Bronchial epithelial cell (primary cell): ENCODE results near the gene PCBP4. TPM values are rescaled to one million over a fixed set of nuclear protein-coding genes. Genes with fewer than 3 reads are reported as not detected.

Source experiments
- DNase-seq: peaks from one replicate; pipeline ENCODE4 v3.0.0-alpha.2; 2010; ENCODE audit warnings: low read depth
- FAIRE-seq: peaks from 2 replicates; lab custom pipeline; 2011; peaks lifted over from hg19 to GRCh38; lab: Jason Lieb, UNC
- H3K27me3 ChIP-seq: 2 replicates; pipeline ENCODE4 v1.5.1; 2011; ENCODE audit warnings: low read length; ENCODE audit not compliant: control insufficient read depth, insufficient read depth
- H3K36me3 ChIP-seq: 2 replicates; pipeline ENCODE4 v1.5.1; 2011; ENCODE audit warnings: low read length; ENCODE audit not compliant: control insufficient read depth, insufficient read depth
- H3K4me3 ChIP-seq: 2 replicates; pipeline ENCODE4 v1.5.1; 2011; ENCODE audit warnings: mild to moderate bottlenecking, low read depth, low read length, control low read depth
- CTCF ChIP-seq: IDR thresholded peaks from 2 replicates; pipeline ENCODE4 v1.5.1; 2011; ENCODE audit warnings: mild to moderate bottlenecking, moderate library complexity, low read length, control low read depth, inconsistent platforms; ENCODE audit not compliant: insufficient read depth, severe bottlenecking
- total RNA-seq: library from RNA; depleted of rRNA; stranded (reverse); fragments of >200 nt; gene quantifications from 2 replicates; pipeline ENCODE4 v1.2.1, GENCODE V29; 2014

The PCBP4 gene
- total RNA-seq, 1 donor from 2014 or later = 15.3 TPM

DNA sequence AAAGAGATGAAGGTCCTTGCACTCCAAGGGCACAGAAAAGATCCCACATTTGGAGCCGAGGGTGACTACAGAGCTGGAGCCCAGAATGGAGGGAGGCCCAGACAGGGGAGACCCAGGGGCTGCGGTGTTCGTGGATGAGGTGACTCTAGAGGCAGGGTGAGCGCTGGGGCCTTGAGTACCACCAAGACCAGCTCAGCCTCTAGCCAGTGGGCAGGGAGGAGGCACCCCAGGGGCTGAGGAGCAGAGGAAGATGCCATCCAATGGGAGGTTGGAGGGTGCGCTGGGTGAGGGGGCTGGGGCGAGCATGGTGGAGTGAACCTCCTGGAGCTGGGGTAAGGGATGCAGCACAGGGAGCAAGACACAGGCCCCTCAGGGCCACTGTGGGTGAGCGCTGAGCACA, 38.8 kb downstream of the PCBP4 start:
- Histone ChIP-seq H3K36me3 (peaks cover 5% of the 10 kb centered on the region), H3K4me3 (no peak overlapping the region), H3K27me3 (no peaks in the 10 kb centered on the region)
- TF ChIP-seq CTCF = no peak
- FAIRE-seq = no peak
- no peak for DNase-seq

- H3K27me3 ChIP-seq = no peaks in the 10 kb centered on the region
- H3K36me3 ChIP-seq = no peaks in the 10 kb centered on the region
- no peak for DNase-seq
- no peak for FAIRE-seq
- no peak overlapping the region for H3K4me3 ChIP-seq
- no peak for TF ChIP-seq CTCF
These were observed 39.9 kb downstream of the PCBP4 start for GRCh38 chr3:51927061-51927977.

GRCh38 chr3:51921081-51921578, 46.1 kb downstream of the PCBP4 start:
- H3K4me3 ChIP-seq = no peak overlapping the region
- TF ChIP-seq CTCF = no peak
- no peak for FAIRE-seq
- H3K36me3 ChIP-seq = no peaks in the 10 kb centered on the region
- DNase-seq = no peak
- no peaks in the 10 kb centered on the region for H3K27me3 ChIP-seq

DNA sequence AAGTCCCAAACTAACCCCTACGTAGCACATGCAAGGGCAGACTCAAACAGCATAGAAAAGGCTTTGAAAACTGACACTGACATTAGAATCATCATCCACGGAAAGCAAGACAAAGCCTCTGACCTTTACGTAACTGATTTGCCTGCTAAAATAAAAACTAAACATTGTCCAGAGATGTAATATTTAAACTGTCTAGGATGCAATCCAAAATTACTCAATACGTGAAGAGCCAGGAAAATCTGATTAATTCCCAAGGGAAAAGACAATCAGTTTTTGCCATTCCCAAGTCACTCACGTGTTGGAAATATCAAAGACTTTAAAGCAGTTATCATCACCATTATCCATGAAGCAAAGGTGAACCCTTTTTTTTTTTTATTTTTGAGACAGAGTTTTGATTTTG, 50.8 kb downstream of the PCBP4 start:
- no peak for FAIRE-seq
- Histone ChIP-seq H3K27me3 (no peaks in the 10 kb centered on the region), H3K36me3 (no peaks in the 10 kb centered on the region), H3K4me3 (no peak overlapping the region)
- DNase-seq = no peak
- no peak for TF ChIP-seq CTCF

GRCh38 chr3:51908026-51908425, 59.2 kb downstream of the PCBP4 start:
- no peak for TF ChIP-seq CTCF
- Histone ChIP-seq H3K4me3 (no peak overlapping the region), H3K27me3 (no peaks in the 10 kb centered on the region), H3K36me3 (no peaks in the 10 kb centered on the region)
- FAIRE-seq (peak; percentile 32), DNase-seq (peak; percentile 56)

Other genes starting within 250 kb of the PCBP4 start
- gene IQCF6, start 188.2 kb downstream of the PCBP4 start, total RNA-seq = not detected in 2 replicates
- not detected in 2 replicates for gene IQCF2, start 105.8 kb downstream of the PCBP4 start, total RNA-seq
- 0.53 TPM in 1 of 2 replicates, not detected in the other for gene IQCF5, start 91.9 kb downstream of the PCBP4 start, total RNA-seq
- gene IQCF1, start 64.1 kb downstream of the PCBP4 start, total RNA-seq = not detected in 2 replicates
- 27.1 and 70.8 TPM in 2 replicates for gene RRP9, start 25.6 kb downstream of the PCBP4 start, total RNA-seq
- gene PARP3, start 25.1 kb downstream of the PCBP4 start, total RNA-seq = 3.6 and 5.0 TPM in 2 replicates
- not detected in 2 replicates for gene GPR62, start 12.1 kb downstream of the PCBP4 start, total RNA-seq
- gene ABHD14B, start 6.6 kb upstream of the PCBP4 start, total RNA-seq = 17.7 and 18.4 TPM in 2 replicates
- 0.79 and 2.3 TPM in 2 replicates for gene ABHD14A, start 7.6 kb upstream of the PCBP4 start, total RNA-seq
- 69.2 and 81.3 TPM in 2 replicates for gene ACY1, start 16.1 kb upstream of the PCBP4 start, total RNA-seq
- gene RPL29, start 28.4 kb upstream of the PCBP4 start, total RNA-seq = 1,196 and 1,940 TPM in 2 replicates
- gene DUSP7, start 89.1 kb upstream of the PCBP4 start, total RNA-seq = 38.2 and 42.4 TPM in 2 replicates
- gene POC1A, start 187.0 kb upstream of the PCBP4 start, total RNA-seq = 1.8 and 3.3 TPM in 2 replicates
- 32.1 and 66.7 TPM in 2 replicates for gene ALAS1, start 230.7 kb upstream of the PCBP4 start, total RNA-seq